ENCODE measurements around the gene PRSS36. TPM values are rescaled to one million over a fixed set of nuclear protein-coding genes. Genes with fewer than 3 reads are reported as not detected.
A peak's percentile ranks its signal among the peaks of the same experiment; 100 is the strongest.
"Not testable (repeated sequence)": the region's sequence is repeated elsewhere in the genome, so short reads cannot be mapped to it uniquely, and the experiment has no call there.

PRSS36 gene
- total RNA-seq, 1 donor from 2014 or later, result 0.52 TPM

GRCh38 chr16:31105677-31106213 is 44.1 kb downstream of the PRSS36 start:
- H3K27ac ChIP-seq (ENCODE audit: low read depth, low read length), result peak overlapping the region; percentile 58
- H3K36me3 ChIP-seq (ENCODE audit: control insufficient read depth in 3 of 3, insufficient read depth in 3 of 3, low read length in 3 of 3), result peaks cover 16% of the 10 kb centered on the region in 3 donors
- H3K27me3 ChIP-seq (ENCODE audit: control insufficient read depth in 3 of 3, insufficient read depth in 3 of 3, low read length in 3 of 3), result no peaks in the 10 kb centered on the region
- H3K4me3 ChIP-seq (ENCODE audit: low read length in 3 of 3), result peak overlapping the region in 2 of 3 donors; percentile 59 to 61
- H3K4me1 ChIP-seq (ENCODE audit: control insufficient read depth in 3 of 3, insufficient read depth in 3 of 3, low read length in 3 of 3), result peaks cover 24 to 34% (median 28%) of the 10 kb centered on the region in 3 donors
- peak overlapping the region in 2 of 3 donors; percentile 51 to 62 for H3K9ac ChIP-seq (ENCODE audit: low read depth in 1 of 3, low read length in 3 of 3)
- H3K9me3 ChIP-seq (ENCODE audit: control insufficient read depth in 3 of 3, low read length in 3 of 3), result no peaks in the 10 kb centered on the region

DNA sequence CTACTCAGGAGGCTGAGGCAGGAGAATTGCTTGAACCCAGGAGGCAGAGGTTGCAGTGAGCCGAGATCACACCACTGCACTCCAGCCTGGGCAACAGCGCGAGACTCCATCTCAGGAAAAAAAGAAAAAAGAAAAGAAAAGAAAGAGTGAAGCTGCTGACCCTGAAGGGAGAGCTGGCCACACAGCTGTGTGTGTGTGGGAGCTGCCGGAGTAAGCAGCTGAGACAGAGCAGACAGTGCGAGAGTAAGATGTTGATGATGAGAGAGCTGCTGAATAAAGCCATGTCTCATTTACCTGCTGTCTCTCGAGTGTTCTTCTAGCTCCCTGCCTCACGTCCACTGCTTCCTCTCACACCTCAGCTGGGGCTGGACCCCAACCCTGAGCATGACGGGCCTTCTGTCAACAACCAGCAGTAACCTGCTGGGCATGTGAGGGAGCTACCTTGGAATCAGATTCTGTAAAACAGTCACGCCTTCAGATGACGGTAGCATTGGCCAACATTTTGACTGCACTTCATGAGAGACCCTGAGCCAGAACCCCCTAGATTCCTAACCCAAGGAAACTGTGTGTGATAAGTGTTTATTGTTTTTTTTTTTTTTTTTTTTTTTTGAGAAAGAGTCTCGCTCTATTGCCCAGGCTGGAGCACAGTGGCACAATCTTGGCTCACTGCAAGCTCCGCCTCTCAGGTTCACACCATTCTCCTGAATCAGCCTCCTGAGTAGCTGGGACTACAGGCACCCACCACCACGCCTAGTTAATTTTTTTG is 48.8 kb downstream of the PRSS36 start:
- H3K27me3 ChIP-seq (ENCODE audit: control insufficient read depth in 3 of 3, insufficient read depth in 3 of 3, low read length in 3 of 3); H3K4me1 ChIP-seq (ENCODE audit: control insufficient read depth in 3 of 3, insufficient read depth in 3 of 3, low read length in 3 of 3); H3K9ac ChIP-seq (ENCODE audit: low read depth in 1 of 3, low read length in 3 of 3); H3K4me3 ChIP-seq (ENCODE audit: low read length in 3 of 3); H3K36me3 ChIP-seq (ENCODE audit: control insufficient read depth in 3 of 3, insufficient read depth in 3 of 3, low read length in 3 of 3); H3K27ac ChIP-seq (ENCODE audit: low read depth, low read length); H3K9me3 ChIP-seq (ENCODE audit: control insufficient read depth in 3 of 3, low read length in 3 of 3): not testable (repeated sequence)

GRCh38 chr16:31099860-31100638 is 49.8 kb downstream of the PRSS36 start:
- H3K4me1 ChIP-seq (ENCODE audit: control insufficient read depth in 3 of 3, insufficient read depth in 3 of 3, low read length in 3 of 3), result peaks cover 0 to 6% (median 4%) of the 10 kb centered on the region in 3 donors
- no peak overlapping the region for H3K27ac ChIP-seq (ENCODE audit: low read depth, low read length)
- no peaks in the 10 kb centered on the region for H3K27me3 ChIP-seq (ENCODE audit: control insufficient read depth in 3 of 3, insufficient read depth in 3 of 3, low read length in 3 of 3)
- no peaks in the 10 kb centered on the region for H3K9me3 ChIP-seq (ENCODE audit: control insufficient read depth in 3 of 3, low read length in 3 of 3)
- no peaks in the 10 kb centered on the region for H3K36me3 ChIP-seq (ENCODE audit: control insufficient read depth in 3 of 3, insufficient read depth in 3 of 3, low read length in 3 of 3)
- no peak overlapping the region for H3K9ac ChIP-seq (ENCODE audit: low read depth in 1 of 3, low read length in 3 of 3)
- H3K4me3 ChIP-seq (ENCODE audit: low read length in 3 of 3), result no peak overlapping the region

- Histone ChIP-seq H3K4me3 (ENCODE audit: low read length in 3 of 3) (peak within 1 kb of the TSS; percentile 94 to 95 (median 95)), H3K36me3 (ENCODE audit: control insufficient read depth in 3 of 3, insufficient read depth in 3 of 3, low read length in 3 of 3) (peaks cover 10 to 12% (median 12%) of the 10 kb centered on the region in 3 donors), H3K27ac (ENCODE audit: low read depth, low read length) (peak within 1 kb of the TSS; percentile 86)
Observed at GRCh38 chr16:31094424-31095120, 55.3 kb downstream of the PRSS36 start, which contains the start of gene VKORC1. TSS of gene VKORC1 (minus strand) at chr16:31094797. CDS start at chr16:31094729, 68 bp downstream.

DNA sequence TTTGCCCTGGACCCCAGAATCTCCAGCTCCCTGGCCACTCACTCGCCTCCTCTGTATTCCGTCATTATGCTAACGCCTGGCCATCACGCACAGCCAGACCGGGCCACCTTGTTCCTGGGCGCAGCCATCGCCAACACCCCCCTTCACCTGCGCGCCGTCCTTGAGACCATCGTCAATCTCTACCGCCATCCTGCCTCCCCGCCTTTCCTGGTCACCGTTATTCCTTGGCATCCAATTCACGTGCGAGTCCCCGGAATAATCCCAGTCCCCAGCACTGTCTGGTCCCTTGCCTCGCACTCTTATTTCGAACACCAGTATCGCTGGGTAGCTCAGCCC is 55.8 kb downstream of the PRSS36 start:
- Histone ChIP-seq H3K4me1 (ENCODE audit: control insufficient read depth in 3 of 3, insufficient read depth in 3 of 3, low read length in 3 of 3) (peaks cover 10 to 20% (median 16%) of the 10 kb centered on the region in 3 donors), H3K36me3 (ENCODE audit: control insufficient read depth in 3 of 3, insufficient read depth in 3 of 3, low read length in 3 of 3) (peaks cover 12 to 14% (median 13%) of the 10 kb centered on the region in 3 donors), H3K9me3 (ENCODE audit: control insufficient read depth in 3 of 3, low read length in 3 of 3) (no peaks in the 10 kb centered on the region), H3K27me3 (ENCODE audit: control insufficient read depth in 3 of 3, insufficient read depth in 3 of 3, low read length in 3 of 3) (no peaks in the 10 kb centered on the region), H3K4me3 (ENCODE audit: low read length in 3 of 3) (peak overlapping the region; percentile 94 to 95 (median 95)), H3K27ac (ENCODE audit: low read depth, low read length) (peak overlapping the region; percentile 86), H3K9ac (ENCODE audit: low read depth in 1 of 3, low read length in 3 of 3) (peak overlapping the region; percentile 82 to 94 (median 93))

More at GRCh38 chr16:31094424-31095120, 55.3 kb downstream of the PRSS36 start, which contains the start of gene VKORC1:
- no peaks in the 10 kb centered on the region for H3K27me3 ChIP-seq (ENCODE audit: control insufficient read depth in 3 of 3, insufficient read depth in 3 of 3, low read length in 3 of 3)
- peak within 1 kb of the TSS; percentile 82 to 94 (median 93) for H3K9ac ChIP-seq (ENCODE audit: low read depth in 1 of 3, low read length in 3 of 3)
- H3K9me3 ChIP-seq (ENCODE audit: control insufficient read depth in 3 of 3, low read length in 3 of 3), result no peaks in the 10 kb centered on the region
- H3K4me1 ChIP-seq (ENCODE audit: control insufficient read depth in 3 of 3, insufficient read depth in 3 of 3, low read length in 3 of 3), result peaks cover 10 to 20% (median 16%) of the 10 kb centered on the region in 3 donors

DNA sequence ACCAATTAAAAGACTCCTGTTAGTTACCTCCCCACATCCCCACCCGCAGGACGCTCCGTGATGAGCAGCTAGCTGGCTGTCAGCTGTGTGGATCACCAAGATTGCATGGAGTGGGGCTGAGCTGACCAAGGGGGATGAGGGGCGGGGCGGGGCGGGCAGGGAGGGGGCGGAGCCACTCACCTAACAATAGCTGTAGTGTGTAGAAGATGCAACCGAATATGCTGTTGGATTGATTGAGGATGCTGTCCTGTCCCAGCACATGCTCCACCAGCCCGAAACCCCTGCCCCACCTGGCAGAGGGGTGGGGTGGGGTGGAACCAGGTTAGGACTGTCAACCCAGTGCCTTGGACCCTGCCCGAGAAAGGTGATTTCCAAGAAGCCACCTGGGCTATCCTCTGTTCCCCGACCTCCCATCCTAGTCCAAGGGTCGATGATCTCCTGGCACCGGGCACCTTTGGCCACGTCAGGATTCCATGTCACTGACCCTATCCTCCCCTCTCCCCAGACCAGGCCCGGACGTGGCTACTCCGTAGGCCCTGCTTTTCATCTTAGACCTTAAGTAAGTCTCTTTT is 56.6 kb downstream of the PRSS36 start:
- H3K9me3 ChIP-seq (ENCODE audit: control insufficient read depth in 3 of 3, low read length in 3 of 3), result no peaks in the 10 kb centered on the region
- no peaks in the 10 kb centered on the region for H3K27me3 ChIP-seq (ENCODE audit: control insufficient read depth in 3 of 3, insufficient read depth in 3 of 3, low read length in 3 of 3)
- H3K4me3 ChIP-seq (ENCODE audit: low read length in 3 of 3), result peak overlapping the region; percentile 35 to 95 (median 48)
- H3K36me3 ChIP-seq (ENCODE audit: control insufficient read depth in 3 of 3, insufficient read depth in 3 of 3, low read length in 3 of 3), result peaks cover 16 to 18% (median 18%) of the 10 kb centered on the region in 3 donors
- peaks cover 10 to 20% (median 16%) of the 10 kb centered on the region in 3 donors for H3K4me1 ChIP-seq (ENCODE audit: control insufficient read depth in 3 of 3, insufficient read depth in 3 of 3, low read length in 3 of 3)
- no peak overlapping the region for H3K27ac ChIP-seq (ENCODE audit: low read depth, low read length)
- peak overlapping the region; percentile 36 to 93 (median 82) for H3K9ac ChIP-seq (ENCODE audit: low read depth in 1 of 3, low read length in 3 of 3)

GRCh38 chr16:31092330-31092729 is 57.5 kb downstream of the PRSS36 start:
- H3K9ac ChIP-seq (ENCODE audit: low read depth in 1 of 3, low read length in 3 of 3), result no peak overlapping the region

GRCh38 chr16:31090540-31090939 is 59.3 kb downstream of the PRSS36 start:
- Histone ChIP-seq H3K36me3 (ENCODE audit: control insufficient read depth in 3 of 3, insufficient read depth in 3 of 3, low read length in 3 of 3) (peaks cover 16 to 26% (median 18%) of the 10 kb centered on the region in 3 donors), H3K9me3 (ENCODE audit: control insufficient read depth in 3 of 3, low read length in 3 of 3) (no peaks in the 10 kb centered on the region), H3K4me1 (ENCODE audit: control insufficient read depth in 3 of 3, insufficient read depth in 3 of 3, low read length in 3 of 3) (peaks cover 10 to 19% (median 16%) of the 10 kb centered on the region in 3 donors), H3K9ac (ENCODE audit: low read depth in 1 of 3, low read length in 3 of 3) (no peak overlapping the region), H3K4me3 (ENCODE audit: low read length in 3 of 3) (no peak overlapping the region), H3K27ac (ENCODE audit: low read depth, low read length) (no peak overlapping the region), H3K27me3 (ENCODE audit: control insufficient read depth in 3 of 3, insufficient read depth in 3 of 3, low read length in 3 of 3) (no peaks in the 10 kb centered on the region)

More at GRCh38 chr16:31092330-31092729, 57.5 kb downstream of the PRSS36 start:
- peaks cover 10 to 20% (median 16%) of the 10 kb centered on the region in 3 donors for H3K4me1 ChIP-seq (ENCODE audit: control insufficient read depth in 3 of 3, insufficient read depth in 3 of 3, low read length in 3 of 3)
- no peaks in the 10 kb centered on the region for H3K27me3 ChIP-seq (ENCODE audit: control insufficient read depth in 3 of 3, insufficient read depth in 3 of 3, low read length in 3 of 3)
- H3K4me3 ChIP-seq (ENCODE audit: low read length in 3 of 3), result no peak overlapping the region
- H3K27ac ChIP-seq (ENCODE audit: low read depth, low read length), result no peak overlapping the region
- no peaks in the 10 kb centered on the region for H3K9me3 ChIP-seq (ENCODE audit: control insufficient read depth in 3 of 3, low read length in 3 of 3)
- peaks cover 16 to 19% (median 18%) of the 10 kb centered on the region in 3 donors for H3K36me3 ChIP-seq (ENCODE audit: control insufficient read depth in 3 of 3, insufficient read depth in 3 of 3, low read length in 3 of 3)

- H3K27me3 ChIP-seq (ENCODE audit: control insufficient read depth in 3 of 3, insufficient read depth in 3 of 3, low read length in 3 of 3), result no peaks in the 10 kb centered on the region
- H3K4me1 ChIP-seq (ENCODE audit: control insufficient read depth in 3 of 3, insufficient read depth in 3 of 3, low read length in 3 of 3), result peaks cover 8 to 13% (median 11%) of the 10 kb centered on the region in 3 donors
- no peak overlapping the region for H3K4me3 ChIP-seq (ENCODE audit: low read length in 3 of 3)
- peak overlapping the region in 1 of 3 donors; percentile 8 for H3K9ac ChIP-seq (ENCODE audit: low read depth in 1 of 3, low read length in 3 of 3)
- no peak overlapping the region for H3K27ac ChIP-seq (ENCODE audit: low read depth, low read length)
- H3K36me3 ChIP-seq (ENCODE audit: control insufficient read depth in 3 of 3, insufficient read depth in 3 of 3, low read length in 3 of 3), result peaks cover 23 to 31% (median 24%) of the 10 kb centered on the region in 3 donors
- no peaks in the 10 kb centered on the region for H3K9me3 ChIP-seq (ENCODE audit: control insufficient read depth in 3 of 3, low read length in 3 of 3)
Observed at GRCh38 chr16:31089199-31089598, 60.7 kb downstream of the PRSS36 start.
